HG02943 (cell line): ENCODE results near the gene ACVR1.
"Not testable (repeated sequence)": the region's sequence is repeated elsewhere in the genome, so short reads cannot be mapped to it uniquely, and the experiment has no call there.

Experiments
- ATAC-seq: cut with Tn5 transposase; IDR thresholded peaks from one replicate; pipeline ENCODE4 v1.9.1; 2021; ENCODE audit warnings: mild to moderate bottlenecking, low read depth, moderate library complexity; ENCODE audit not compliant: unreplicated experiment

ACVR1 gene

DNA sequence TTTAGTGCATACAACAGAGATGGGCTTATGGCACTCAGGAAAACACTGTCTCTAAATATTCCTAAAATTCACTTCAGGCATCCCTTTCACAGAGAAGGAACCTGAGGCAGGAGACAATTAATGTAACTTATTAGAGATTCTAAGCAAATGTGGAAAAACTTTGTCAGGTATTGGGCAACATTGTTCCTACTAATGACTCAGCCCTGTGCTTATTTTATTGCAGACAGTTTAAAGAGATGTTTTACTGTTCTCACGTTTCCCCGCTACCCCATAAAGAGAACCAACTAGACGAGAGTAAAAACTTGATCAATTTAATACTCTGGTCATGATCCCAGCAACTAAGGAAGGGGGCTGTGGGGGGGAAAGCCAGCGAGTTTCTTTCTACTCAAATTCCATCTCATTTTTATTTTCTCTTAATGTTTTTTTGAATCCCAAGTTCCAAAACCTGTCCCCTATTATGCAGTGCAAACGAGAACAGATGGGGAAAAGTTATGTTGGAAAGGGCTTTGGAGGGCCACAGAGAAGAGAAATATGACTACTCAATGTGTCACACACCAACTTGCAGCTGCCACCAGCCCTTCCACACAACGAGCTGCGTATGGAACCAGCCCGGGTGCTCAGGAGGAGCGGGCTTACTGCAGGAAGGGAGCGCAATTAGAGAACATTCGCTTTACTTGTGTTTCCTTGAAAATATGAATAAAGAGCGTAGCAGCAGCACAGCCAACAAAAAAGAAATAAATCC lies 18.7 kb upstream of the ACVR1 start:
- ATAC-seq, result no peak

DNA sequence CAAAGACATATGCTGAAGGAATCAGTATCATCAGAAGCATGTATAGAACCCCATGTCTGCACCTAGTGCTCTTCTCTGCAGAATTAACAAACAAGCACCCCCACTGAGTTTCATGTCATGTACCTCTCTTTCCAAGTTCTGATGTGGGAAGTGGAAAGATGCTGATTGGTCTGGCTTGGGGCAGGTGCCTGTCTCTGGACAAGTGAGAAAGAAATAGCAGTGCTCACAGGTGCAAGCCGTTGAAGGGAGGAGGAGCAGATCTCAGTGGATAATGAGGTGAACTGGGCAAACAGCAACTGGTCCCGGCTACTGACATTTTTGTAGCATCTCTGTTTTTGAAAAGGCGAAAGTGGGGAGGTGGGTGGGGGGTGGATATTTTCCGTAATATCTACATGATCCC lies 17.5 kb upstream of the ACVR1 start:
- ATAC-seq, result no peak

DNA sequence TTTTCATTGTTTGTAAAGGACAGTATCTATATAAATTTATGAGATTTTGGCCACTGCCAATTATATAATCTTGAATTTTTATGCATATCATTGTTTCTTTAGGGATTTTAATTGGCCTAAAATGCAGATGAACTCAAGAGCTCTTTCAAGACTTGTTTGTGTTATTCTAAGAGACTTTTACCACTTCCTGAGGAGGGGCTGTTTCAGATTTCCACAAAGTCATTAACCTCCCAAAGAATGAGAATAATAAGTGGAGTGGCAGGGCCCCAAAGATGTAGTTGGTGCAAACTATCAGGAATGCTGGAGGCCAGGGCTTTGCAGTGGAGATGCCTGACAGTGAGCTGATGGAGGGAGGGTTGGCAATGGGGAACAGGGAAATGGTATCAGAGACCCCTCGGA lies 15.5 kb upstream of the ACVR1 start:
- no peak for ATAC-seq

DNA sequence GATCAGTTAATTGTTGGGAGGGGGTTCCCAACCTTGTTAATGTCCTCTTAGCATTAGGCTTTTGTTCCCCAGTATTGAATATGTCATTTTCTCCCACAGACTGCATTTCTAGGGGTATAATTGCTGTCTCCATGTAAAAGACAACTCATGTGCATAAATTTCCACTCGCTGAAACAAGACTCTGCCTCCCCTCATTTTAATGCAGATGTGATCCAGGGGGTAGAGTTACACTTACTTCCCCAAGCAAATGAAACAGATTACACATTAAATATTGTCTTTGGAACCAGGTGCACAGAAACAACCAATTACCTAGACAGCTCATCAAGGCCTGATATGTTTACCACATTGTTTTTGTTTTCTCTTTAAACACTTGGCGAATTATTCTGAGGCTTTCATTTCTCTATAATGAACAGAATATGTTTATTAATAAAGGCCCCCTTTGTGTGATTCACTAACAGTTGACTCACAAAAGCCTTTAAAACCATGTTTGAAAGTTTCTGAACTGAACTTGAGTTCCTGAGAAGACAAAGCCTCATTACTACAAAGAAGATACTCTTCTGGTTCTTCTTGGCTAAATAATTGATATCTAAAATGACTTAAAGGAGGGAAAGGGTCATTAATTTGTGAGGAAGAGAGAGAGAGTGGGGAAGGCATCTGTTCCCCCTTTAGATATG lies 15.0 kb upstream of the ACVR1 start:
- no peak for ATAC-seq

DNA sequence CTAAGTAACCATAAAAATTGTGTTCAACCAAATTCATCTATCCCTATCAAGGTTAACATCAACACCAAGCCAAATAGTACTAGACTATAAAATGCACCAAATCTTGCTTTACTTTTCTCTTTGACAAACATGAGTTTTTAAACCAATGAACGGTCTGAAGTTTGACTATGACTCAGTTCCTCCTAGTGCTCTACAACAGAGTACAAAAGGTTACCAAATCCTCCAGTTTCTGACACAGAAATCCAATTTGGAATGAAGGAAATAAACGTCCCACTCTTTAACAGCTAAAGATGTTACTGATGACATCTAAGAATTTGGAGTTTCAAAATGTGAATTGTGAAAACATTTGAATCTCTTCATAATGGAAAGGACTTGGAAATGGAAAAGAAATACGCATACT lies 11.8 kb upstream of the ACVR1 start:
- ATAC-seq, result no peak

DNA sequence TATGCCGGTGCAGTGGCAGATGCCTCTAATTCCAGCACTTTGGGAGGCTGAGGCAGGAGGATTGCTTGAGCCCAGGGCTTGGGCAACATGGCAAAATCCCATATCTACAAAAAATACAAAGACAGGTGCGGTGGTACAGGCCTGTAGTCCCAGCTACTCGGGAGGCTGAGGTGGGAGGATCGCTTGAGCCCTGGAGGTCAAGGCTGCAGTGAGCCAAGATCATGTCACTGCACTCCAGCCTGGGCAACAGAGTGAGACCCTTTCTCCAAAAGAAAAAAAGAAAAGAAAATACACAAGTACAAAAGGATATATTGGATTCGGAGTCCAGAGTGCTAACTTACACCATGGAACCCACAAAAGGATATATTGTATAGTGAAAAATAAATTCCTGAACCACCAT lies 8.4 kb upstream of the ACVR1 start:
- not testable (repeated sequence) for ATAC-seq

DNA sequence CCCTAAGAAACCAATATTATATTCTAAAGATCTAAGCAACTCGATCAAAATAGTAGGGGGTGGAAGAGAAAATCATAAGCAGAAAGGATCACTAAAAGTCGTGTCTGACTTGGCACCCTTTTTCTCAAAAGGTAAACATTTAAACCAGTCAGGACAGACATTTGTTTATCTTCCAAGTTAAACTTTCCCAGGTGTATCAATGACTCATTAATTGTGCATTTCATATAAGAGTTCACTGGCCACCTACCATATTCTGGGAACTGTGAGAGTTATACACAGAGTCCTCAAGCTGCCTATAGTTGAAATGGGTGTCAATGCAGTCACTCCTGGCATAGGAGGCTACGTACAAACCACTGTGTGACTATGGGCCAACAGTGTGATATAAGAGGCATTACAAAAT lies 4.8 kb upstream of the ACVR1 start:
- no peak for ATAC-seq

DNA sequence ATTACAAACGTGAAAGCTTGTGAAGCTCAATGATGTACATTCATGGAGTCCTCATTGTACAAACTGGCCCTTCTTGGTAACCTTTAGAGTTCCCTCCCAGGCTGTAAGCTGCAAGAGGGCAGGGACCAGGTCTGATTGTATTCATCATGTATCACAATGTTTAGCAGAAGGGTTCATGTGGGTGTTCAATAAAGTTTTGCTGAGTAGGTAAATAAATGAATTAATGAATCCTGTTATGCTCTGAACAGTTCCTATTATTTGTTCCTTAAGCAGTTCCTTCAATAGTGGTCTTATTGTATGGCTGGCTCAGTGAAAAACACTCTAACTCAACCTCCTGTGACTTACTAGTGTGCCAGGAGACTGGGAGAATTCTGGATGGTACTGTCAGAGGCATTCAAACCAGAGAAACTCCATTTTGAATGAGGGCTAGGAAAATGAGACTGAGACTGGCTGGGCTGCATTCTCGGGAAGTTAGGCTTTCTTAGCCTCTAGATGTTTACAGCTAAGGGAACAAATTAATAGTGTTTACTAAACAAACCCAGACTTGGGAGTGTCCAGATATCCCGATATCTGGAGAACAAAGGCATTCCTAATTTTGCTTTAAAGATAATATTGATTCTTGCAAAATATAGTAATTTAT lies 1.8 kb upstream of the ACVR1 start:
- no peak for ATAC-seq

DNA sequence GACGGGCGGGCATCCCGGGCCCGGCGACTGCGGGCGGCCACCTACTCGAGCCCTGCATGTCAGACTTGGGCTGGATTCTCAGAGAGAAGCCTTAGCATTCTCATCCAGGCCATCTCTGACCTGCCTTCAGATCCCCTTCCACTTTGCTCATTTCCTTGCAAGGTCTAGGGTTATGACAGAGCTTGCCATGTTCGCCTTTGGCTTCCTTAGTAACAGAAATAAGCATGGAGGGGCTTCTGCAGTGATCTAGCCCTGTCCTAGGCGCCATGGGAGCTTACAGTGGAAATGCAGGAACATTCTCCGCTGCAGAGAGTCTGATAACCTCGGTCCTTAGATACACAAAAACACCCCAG lies 632 bp upstream of the ACVR1 start:
- ATAC-seq, result peak; percentile 34

DNA sequence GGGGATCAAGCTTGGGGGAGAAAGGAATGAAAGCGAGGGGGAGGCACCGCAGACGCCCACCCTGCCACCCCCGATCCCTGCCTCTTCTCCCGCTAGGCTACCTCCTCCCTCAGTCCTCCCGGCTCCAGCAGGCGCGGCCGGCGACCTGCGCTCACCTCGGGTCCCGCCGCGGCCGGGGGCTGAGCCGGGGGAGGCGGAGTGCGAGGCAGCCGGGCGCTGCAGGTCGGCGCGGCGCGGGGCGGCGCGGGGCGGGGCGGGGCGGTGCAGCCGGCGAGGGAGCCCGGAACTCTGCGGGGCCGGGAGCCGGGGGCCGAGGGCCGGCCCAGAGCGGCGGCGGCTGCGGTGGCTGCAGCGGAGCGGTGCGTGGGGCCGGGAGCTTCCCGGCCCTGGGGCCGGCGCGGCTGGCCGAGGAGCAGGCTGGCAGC lies 477 bp downstream of the ACVR1 start:
- peak; percentile 48 for ATAC-seq

DNA sequence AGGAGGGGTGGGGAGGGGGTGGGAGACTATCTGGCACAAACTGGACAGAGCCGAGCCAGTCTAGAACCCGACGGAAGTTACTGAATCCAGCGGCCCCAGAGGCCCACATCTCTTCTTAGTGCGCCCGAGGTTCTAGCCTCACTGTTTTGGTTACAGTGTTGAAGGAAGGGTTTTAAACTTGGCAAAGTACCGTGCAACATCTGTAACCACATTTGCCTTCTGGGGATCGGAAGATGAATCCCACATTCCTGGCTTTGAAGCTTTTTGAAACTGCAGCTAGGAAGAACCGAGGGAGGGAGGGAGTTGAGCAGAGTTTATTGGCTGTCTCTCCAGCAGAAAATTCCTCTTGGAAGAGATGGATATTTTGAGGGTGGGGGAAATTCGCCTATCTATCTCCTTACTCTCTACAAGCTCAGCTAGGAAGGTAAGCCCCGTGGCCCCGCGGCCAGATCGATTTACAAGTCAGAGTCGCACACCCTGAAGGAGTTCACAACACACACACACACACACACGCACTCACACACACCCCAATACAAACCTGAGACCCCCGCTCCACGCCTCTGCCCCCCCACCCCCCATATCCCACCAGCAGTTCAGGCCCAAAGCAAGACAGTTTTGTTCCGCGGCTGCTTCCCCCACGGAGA lies 1.0 kb downstream of the ACVR1 start:
- no peak for ATAC-seq

DNA sequence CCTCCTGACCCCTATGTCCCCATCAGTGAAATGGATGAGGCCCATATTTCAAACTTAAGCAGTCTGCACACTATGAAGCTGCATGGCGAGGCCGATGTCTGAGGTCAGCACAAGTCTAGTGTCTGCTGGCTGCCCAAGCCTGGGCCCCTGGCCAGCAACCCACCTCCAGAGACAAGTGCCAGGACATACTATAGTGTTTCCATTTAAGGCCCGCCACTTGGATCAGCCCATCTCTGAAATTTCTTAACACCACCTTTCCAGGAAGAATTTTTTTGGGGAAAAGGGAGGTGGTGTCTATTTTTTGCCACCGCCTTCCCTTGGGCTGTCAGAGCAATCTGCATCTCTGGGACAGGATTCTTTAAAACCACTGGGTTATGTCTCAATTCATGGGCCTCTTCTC lies 1.8 kb downstream of the ACVR1 start:
- no peak for ATAC-seq

DNA sequence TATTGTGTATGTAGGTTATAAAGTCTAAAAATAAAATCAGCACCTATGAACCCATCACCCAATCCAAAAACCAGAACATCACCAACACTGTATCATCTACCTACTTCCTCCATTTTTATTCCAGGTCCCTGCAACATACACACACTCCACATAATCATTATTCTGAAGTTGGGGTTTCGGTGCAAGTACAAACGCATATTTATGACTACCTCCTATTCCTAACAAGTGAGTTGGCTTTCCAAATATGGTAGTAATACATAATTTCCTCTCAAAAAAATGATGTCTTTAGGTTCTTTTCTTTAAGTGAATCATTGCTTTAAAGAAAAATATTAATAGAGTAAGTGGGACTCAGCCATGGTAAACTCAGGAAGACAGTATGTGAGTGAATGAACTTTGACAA lies 3.3 kb downstream of the ACVR1 start:
- ATAC-seq, result no peak

DNA sequence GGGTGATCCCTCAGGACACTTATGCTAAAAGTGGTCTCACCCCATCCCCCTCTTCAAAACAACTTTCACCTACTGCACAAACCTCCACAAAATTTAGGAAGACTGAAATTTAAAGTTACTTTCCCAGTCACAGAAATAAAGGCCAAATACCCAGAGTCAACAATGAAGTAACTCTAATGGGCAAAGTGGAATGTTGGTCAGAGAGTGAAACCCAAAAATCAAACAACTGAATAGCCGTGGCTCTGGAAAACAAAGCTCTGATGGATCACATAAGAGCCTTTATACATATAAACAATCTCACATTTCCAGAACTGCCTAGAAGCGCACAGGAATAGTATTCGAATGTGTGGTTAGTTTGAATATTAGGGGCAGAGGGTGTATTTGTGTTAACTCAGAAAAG lies 4.7 kb downstream of the ACVR1 start:
- ATAC-seq, result no peak

DNA sequence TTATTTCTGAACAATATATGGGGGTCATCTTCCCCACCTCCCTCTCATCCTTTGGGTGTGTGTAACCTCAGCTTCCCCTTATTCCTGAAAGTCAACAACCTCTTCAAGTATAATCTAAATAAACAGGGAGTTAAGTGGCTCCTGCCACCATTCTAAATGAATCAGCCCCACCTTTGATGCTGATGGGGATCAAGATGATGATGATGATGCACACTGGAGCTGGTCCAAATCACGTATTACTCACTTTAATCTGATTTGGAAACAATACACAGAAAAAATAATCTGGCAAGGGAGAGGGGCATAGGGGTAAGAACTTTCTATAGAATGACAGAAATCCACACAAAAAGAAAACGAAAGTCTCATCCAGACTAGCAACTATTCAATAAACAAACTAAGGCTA lies 7.1 kb downstream of the ACVR1 start:
- ATAC-seq, result no peak

DNA sequence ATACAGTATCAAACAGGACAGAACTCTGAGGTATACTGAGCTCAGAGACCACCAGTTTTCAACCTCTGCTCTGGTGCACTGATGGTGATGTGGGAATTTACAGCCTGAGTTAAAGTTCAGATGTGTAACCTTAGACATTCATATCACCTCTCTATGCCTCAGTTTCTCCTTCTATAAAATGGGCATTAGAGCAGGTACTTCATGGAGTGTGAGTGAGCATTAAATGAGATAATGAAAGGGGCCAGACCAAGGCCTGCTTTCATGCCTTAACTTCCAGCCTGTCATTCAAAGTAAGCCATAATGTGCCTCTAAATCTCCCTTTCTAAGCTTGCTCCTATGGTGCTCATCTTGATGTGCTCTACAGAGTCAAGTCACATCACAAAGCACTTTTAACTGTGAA lies 8.4 kb downstream of the ACVR1 start:
- ATAC-seq, result no peak

DNA sequence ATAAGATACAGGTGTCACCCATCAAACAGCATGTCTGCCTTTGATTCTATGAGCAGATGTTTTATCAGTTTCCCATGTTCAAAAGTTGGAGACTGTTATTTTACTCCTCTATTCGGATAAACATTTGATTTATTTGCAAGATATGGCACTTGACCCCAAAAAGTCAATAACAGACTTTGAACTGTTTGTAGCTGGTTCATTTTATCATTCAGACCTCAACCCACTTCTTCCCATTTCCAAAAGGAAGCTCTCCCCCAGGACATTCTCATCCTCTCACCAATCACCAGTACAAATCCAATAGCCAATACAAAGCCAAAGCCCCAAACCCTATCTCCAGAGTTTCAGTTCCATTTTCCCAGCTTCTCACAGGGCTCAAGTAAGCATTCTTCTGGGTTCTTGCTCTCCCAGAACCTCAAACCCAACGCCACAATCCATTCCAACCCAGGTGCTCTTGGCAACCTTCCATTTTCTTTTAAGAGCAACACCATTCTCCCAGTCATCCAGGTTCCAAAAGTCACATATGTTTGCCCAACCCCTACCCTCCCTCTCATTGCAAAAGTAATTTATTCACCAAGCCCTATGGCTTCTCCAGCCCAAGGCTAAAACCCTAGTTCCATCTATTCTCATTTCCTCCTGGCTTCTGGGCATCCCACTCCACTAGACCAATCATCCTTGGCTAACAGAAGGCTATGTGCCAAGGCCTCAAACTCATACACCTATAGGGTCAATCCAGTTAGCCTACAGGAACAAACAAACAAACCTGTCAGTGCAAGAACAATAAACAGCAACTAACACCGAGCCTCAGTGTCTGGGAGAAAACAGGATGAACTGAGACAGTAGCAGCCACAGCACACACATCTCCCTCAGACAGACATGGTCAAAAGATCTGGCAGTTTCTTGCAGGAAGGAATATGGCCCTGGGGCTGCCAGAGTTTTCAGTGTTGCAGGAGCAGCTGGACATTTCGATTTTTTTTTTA lies 9.2 kb downstream of the ACVR1 start:
- no peak for ATAC-seq

DNA sequence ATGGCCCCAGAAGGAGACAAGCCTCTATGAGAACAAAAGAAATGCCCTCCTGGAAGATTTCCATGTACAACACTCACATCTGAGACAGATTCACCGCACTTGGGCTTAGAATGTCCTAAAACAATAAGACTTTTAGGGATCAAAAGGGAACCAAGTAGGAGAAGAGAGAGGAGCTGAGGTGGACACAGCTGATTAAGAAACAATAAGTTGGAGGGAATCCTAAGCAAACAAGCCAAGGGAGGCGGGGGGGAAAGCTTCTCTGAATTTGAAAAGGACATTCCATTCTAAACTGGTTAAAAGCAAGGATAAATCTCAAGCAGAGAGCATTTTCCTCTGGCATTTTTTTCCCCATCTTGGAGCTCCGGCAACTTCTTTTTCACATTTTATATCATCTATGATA lies 9.9 kb downstream of the ACVR1 start:
- no peak for ATAC-seq

DNA sequence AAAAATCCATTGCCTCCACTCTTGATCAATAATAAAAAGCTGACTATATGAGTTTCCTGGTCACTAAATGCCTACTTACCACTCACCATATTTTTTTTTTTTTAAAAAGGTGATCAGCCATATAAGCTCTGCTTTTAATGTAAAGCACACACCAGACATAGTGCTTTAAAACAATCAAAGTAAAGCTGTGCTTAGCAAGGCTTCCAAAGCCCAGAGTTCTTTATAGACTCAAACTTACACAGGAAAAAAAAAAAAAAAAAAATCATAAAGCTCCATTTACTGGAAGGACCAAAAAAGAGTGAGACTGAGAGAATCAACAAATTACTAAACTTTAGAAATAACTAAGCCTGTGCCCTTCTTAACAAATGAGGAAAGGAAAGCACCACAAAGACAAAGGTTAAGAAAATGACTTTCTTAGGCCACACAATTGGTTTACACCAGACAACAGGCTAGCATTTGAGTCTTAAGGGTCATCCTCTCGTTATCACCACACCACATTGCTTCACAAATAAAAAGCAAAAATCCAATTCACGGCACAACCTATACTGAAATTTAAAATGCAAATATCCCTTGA lies 11.2 kb downstream of the ACVR1 start:
- no peak for ATAC-seq

DNA sequence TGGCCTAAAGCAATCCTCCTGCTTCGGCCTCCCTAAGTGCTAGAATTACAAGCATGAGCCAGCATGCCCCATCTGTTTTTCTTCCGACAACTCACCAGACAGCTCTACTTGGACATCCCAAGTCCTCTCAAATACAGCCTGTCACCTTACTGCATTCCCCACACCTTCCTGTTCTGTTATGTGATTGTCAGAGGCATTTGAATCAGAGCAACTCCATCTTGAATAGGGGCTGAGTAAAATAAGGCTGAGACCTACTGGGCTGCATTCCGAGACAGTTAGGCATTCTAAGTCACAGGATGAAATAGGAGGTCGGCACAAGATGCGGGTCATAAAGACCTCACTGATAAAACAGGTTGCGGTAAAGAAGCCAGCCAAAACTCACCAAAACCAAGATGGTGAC lies 17.3 kb downstream of the ACVR1 start:
- ATAC-seq, result no peak
